ENCODE results near the gene MICAL2. TPM values are rescaled to one million over a fixed set of nuclear protein-coding genes. Genes with fewer than 3 reads are reported as not detected.

MICAL2 gene
- total RNA-seq, 1 experiment from 2014 or later = 37.4 TPM

DNA sequence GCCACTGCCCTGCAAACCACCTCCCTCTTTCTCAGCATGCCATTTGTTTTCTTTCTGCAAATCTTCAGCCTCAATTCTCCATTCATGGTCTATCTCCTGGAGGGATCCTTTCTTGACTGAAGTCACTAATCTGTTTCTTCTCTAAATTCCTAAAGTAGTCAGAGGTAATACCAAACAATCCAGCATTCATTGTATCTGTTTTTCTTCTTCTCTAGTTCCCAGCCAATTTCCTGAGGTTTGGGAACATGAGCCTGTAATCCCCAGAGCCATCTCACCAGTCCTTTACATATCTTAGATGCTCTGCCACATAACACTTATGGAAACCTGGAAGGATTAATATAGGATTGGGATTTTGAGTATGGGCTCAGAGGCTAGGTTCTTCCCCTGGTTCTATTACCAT, 86.5 kb downstream of the MICAL2 start:
- Histone ChIP-seq H3K4me3 (replicated peaks in 1 of 2; ENCODE audit: low read depth in 1 of 2, low read length in 2 of 2) (no peak overlapping the region), H3K79me2 (ENCODE audit: insufficient read depth, low read length) (no peaks in the 10 kb centered on the region), H3K9ac (ENCODE audit: low read length) (no peak overlapping the region), H3K9me3 (ENCODE audit: control insufficient read depth in 1 of 2, insufficient read depth in 1 of 2, low read depth in 1 of 2, low read length in 2 of 2) (no peaks in the 10 kb centered on the region), H2AFZ (ENCODE audit: low read depth, low read length, poor library complexity, severe bottlenecking) (no peak overlapping the region), H3K27ac (ENCODE audit: low read depth, low read length) (no peak overlapping the region), H3K27me3 (ENCODE audit: insufficient read depth, low read length) (no peaks in the 10 kb centered on the region), H3K36me3 (ENCODE audit: control insufficient read depth in 1 of 2, insufficient read depth in 2 of 2, low read length in 2 of 2) (no peaks in the 10 kb centered on the region), H3K9me2 (ENCODE audit: insufficient read depth) (no peaks in the 10 kb centered on the region), H3K4me1 (ENCODE audit: control insufficient read depth in 1 of 2, insufficient read depth in 2 of 2, low read length in 2 of 2) (no peaks in the 10 kb centered on the region), H3K4me2 (ENCODE audit: low read length) (no peak overlapping the region), H4K20me1 (ENCODE audit: insufficient read depth) (no peaks in the 10 kb centered on the region)
- POLR2A ChIA-PET = no interaction called here
- intact Hi-C loops (cut with micrococcal nuclease) = no loop called here
- ATAC-seq (no peak), DNase-seq (ENCODE audit: low read depth, low spot score) (no peak)
- BruUV-seq (replicated peaks) = no TSS peak
- TF ChIP-seq EZH2phosphoT487 (IDR thresholded peaks at IDR 0.05; ENCODE audit: borderline replicate concordance) = no peak
- TF ChIP-seq FOSL1 (IDR thresholded peaks at IDR 0.05; ENCODE audit: low read depth) = no peak
- TF ChIP-seq CBX3 (IDR thresholded peaks at IDR 0.05; ENCODE audit: low read depth) = no peak
- TF ChIP-seq RAD21 (IDR thresholded peaks at IDR 0.05; ENCODE audit: low read depth) = no peak
- no peak for TF ChIP-seq ELF1 (IDR thresholded peaks at IDR 0.05; ENCODE audit: borderline replicate concordance, low read depth)
- no peak for TF ChIP-seq SRF (IDR thresholded peaks at IDR 0.05; ENCODE audit: low read depth)
- no peak for TF ChIP-seq POLR2AphosphoS5 (IDR thresholded peaks at IDR 0.05; ENCODE audit: low read depth, low read length)
- no peak for TF ChIP-seq ZNF274 (IDR thresholded peaks at IDR 0.05; ENCODE audit: low read depth, low read length)
- TF ChIP-seq TCF7L2 (IDR thresholded peaks at IDR 0.05; ENCODE audit: borderline replicate concordance, extremely low read depth, insufficient read depth, insufficient read length) = no peak
- TF ChIP-seq, protein P1, sequence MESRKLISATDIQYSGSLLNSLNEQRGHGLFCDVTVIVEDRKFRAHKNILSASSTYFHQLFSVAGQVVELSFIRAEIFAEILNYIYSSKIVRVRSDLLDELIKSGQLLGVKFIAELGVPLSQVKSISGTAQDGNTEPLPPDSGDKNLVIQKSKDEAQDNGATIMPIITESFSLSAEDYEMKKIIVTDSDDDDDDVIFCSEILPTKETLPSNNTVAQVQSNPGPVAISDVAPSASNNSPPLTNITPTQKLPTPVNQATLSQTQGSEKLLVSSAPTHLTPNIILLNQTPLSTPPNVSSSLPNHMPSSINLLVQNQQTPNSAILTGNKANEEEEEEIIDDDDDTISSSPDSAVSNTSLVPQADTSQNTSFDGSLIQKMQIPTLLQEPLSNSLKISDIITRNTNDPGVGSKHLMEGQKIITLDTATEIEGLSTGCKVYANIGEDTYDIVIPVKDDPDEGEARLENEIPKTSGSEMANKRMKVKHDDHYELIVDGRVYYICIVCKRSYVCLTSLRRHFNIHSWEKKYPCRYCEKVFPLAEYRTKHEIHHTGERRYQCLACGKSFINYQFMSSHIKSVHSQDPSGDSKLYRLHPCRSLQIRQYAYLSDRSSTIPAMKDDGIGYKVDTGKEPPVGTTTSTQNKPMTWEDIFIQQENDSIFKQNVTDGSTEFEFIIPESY (IDR thresholded peaks at IDR 0.05; ENCODE audit: extremely low read depth, insufficient replicate concordance, low read length) = no peak
- no peak for TF ChIP-seq SIN3A (IDR thresholded peaks at IDR 0.05; ENCODE audit: low read depth)
- TF ChIP-seq, protein P2, sequence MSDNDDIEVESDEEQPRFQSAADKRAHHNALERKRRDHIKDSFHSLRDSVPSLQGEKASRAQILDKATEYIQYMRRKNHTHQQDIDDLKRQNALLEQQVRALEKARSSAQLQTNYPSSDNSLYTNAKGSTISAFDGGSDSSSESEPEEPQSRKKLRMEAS (IDR thresholded peaks at IDR 0.05) = no peak
- TF ChIP-seq JUND (IDR thresholded peaks at IDR 0.05) = no peak
- no peak for TF ChIP-seq SP1 (IDR thresholded peaks at IDR 0.05; ENCODE audit: low read depth)
- no peak for TF ChIP-seq CEBPB (IDR thresholded peaks at IDR 0.05; ENCODE audit: low read depth)
- no peak for TF ChIP-seq POLR2A (IDR thresholded peaks at IDR 0.05; ENCODE audit: borderline replicate concordance, extremely low read depth, insufficient read depth, insufficient read length)
- TF ChIP-seq, protein P3, sequence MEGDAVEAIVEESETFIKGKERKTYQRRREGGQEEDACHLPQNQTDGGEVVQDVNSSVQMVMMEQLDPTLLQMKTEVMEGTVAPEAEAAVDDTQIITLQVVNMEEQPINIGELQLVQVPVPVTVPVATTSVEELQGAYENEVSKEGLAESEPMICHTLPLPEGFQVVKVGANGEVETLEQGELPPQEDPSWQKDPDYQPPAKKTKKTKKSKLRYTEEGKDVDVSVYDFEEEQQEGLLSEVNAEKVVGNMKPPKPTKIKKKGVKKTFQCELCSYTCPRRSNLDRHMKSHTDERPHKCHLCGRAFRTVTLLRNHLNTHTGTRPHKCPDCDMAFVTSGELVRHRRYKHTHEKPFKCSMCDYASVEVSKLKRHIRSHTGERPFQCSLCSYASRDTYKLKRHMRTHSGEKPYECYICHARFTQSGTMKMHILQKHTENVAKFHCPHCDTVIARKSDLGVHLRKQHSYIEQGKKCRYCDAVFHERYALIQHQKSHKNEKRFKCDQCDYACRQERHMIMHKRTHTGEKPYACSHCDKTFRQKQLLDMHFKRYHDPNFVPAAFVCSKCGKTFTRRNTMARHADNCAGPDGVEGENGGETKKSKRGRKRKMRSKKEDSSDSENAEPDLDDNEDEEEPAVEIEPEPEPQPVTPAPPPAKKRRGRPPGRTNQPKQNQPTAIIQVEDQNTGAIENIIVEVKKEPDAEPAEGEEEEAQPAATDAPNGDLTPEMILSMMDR (IDR thresholded peaks at IDR 0.05 in 2 of 3, conservative IDR thresholded peaks at IDR 0.05 in 1 of 3; ENCODE audit: borderline replicate concordance in 1 of 3, insufficient read depth in 1 of 3, low read depth in 2 of 3, low read length in 2 of 3) = no peak
- RAD21 ChIA-PET (ENCODE audit: low non-redundant PET in 1 of 2, low total read pairs in 2 of 2, uncharacterized antibody in 2 of 2, unreplicated experiment in 2 of 2) = no interaction called here
- CTCF ChIA-PET = no interaction called here

Data from HCT116 (cell line).